ENCODE measurements around the gene EML2.

DNA sequence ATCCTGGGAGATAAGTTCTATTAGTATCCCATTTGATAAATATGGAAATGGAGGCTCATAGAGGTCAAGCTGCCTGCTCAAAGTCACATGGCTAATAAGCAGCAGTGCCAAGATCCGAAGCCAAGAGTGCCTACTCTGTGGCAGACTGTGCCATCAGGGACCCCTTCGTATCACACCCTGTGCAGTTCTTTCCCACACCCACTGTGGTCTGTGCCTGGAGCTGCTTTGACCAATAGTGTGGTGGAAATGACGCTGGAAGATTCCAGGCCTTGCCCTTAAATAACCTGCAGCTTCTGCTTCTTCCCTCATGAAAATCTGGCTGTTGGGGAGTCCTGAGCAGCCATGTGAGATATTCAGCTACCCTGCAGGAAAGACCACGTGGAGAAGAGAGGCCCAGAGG lies 64.7 kb downstream of the EML2 start:
- TF ChIP-seq CEBPB (IDR thresholded peaks at IDR 0.05) (no peak), TAF1 (IDR thresholded peaks at IDR 0.05; ENCODE audit: low read depth) (no peak), EP300 (IDR thresholded peaks at IDR 0.05; ENCODE audit: borderline replicate concordance) (no peak), TEAD4 (IDR thresholded peaks at IDR 0.05) (no peak), ZBTB7A (IDR thresholded peaks at IDR 0.05; ENCODE audit: low read depth) (no peak), YY1 (IDR thresholded peaks at IDR 0.05; ENCODE audit: low read depth) (no peak), FOXM1 (IDR thresholded peaks at IDR 0.05; ENCODE audit: borderline replicate concordance, low read depth) (no peak), CREB1 (IDR thresholded peaks at IDR 0.05; ENCODE audit: low read depth) (no peak), EGR1 (IDR thresholded peaks at IDR 0.05) (no peak)
- TF ChIP-seq, protein P1, sequence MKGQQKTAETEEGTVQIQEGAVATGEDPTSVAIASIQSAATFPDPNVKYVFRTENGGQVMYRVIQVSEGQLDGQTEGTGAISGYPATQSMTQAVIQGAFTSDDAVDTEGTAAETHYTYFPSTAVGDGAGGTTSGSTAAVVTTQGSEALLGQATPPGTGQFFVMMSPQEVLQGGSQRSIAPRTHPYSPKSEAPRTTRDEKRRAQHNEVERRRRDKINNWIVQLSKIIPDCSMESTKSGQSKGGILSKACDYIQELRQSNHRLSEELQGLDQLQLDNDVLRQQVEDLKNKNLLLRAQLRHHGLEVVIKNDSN (IDR thresholded peaks at IDR 0.05) = no peak
- TF ChIP-seq, protein P2, sequence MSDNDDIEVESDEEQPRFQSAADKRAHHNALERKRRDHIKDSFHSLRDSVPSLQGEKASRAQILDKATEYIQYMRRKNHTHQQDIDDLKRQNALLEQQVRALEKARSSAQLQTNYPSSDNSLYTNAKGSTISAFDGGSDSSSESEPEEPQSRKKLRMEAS (IDR thresholded peaks at IDR 0.05) = no peak
- TF ChIP-seq, protein P3, sequence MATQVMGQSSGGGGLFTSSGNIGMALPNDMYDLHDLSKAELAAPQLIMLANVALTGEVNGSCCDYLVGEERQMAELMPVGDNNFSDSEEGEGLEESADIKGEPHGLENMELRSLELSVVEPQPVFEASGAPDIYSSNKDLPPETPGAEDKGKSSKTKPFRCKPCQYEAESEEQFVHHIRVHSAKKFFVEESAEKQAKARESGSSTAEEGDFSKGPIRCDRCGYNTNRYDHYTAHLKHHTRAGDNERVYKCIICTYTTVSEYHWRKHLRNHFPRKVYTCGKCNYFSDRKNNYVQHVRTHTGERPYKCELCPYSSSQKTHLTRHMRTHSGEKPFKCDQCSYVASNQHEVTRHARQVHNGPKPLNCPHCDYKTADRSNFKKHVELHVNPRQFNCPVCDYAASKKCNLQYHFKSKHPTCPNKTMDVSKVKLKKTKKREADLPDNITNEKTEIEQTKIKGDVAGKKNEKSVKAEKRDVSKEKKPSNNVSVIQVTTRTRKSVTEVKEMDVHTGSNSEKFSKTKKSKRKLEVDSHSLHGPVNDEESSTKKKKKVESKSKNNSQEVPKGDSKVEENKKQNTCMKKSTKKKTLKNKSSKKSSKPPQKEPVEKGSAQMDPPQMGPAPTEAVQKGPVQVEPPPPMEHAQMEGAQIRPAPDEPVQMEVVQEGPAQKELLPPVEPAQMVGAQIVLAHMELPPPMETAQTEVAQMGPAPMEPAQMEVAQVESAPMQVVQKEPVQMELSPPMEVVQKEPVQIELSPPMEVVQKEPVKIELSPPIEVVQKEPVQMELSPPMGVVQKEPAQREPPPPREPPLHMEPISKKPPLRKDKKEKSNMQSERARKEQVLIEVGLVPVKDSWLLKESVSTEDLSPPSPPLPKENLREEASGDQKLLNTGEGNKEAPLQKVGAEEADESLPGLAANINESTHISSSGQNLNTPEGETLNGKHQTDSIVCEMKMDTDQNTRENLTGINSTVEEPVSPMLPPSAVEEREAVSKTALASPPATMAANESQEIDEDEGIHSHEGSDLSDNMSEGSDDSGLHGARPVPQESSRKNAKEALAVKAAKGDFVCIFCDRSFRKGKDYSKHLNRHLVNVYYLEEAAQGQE (IDR thresholded peaks at IDR 0.05; ENCODE audit: low read depth) = no peak

Measured in Ishikawa (cell line).